T follicular helper cell (primary cell): ENCODE measurements around the gene USF2.
"Not testable (repeated sequence)": the region's sequence is repeated elsewhere in the genome, so short reads cannot be mapped to it uniquely, and the experiment has no call there.

Experiments used
- DNase-seq: peaks from one replicate; pipeline ENCODE4 v3.0.0-alpha.2; 2020; ENCODE audit warnings: low read depth

The USF2 gene

DNA sequence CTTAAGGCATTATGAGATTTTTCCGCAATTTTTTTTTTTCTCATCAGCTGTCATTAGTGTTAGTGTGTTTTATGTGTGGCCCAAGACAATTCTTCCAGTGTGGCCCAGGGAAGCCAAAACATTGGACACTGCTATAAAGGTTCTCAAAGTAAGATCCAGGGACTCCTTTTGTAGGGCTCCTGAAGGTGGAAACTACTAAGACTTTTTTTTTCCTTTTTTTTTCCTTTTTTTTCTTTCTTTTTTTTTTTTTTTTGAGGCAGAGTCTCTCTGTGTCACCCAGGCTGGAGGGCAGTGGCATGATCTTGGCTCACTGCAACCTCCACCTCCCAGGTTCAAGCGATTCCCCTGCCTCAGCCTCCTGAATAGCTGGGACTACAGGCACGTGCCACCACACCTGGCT, 16.7 kb downstream of the USF2 start:
- not testable (repeated sequence) for DNase-seq

DNA sequence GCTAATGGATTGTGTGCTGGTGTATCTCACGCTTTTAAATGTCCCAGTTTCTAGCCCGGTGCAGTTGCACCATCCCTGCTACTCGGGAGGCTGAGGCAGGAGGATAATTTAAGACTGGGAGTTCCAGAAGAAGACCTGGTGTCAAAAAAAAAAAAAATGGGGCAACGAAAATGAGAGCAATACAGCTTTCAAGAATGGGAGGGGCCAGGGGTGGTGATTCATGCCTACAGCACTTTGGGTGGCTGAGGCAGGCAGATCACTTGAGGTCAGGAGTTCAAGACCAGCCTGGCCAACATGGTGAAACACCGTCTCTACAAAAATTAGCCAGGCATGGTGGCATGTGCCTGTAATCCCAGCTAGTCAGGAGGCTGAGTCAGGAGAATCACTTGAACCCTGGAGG, 17.3 kb downstream of the USF2 start:
- not testable (repeated sequence) for DNase-seq

DNA sequence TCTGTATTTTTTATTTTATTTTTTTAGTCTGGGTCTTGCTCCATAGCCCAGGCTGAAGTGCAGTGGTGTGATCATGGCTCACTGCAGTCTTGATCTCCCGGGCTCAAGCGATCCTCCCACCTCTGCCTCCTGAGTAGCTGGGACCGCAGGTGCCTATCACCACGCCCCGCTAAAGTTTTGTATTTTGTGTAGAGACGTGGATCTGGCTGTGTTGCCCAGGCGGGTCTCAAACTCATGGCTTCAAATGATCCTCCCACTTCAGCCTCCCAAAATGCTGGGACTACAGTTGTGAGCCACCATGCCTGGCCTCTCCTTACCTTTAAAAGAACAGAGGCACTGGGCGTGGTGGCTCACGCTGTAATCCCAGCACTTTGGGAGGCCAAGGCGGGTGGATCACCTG, 19.0 kb downstream of the USF2 start:
- no peak for DNase-seq

DNA sequence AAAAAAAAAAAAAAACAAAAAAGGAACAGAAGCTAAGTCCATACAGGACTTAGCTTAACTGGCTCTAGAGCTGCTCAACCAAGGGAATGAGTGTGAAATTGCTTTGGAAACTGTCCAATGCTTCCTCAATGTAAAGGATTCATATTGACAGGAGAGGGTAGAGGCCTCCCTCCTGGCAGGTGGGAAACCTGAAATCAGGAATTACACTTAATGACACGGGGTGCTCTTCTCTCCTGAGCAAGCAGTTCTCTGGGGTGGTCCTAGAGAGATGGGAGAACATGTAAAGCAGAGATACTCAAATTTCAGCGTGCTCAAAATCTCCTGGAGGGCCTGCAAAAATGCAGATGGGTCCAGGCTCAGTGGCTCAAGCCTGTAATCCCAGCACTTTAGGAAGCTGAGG, 19.6 kb downstream of the USF2 start:
- DNase-seq, result no peak

DNA sequence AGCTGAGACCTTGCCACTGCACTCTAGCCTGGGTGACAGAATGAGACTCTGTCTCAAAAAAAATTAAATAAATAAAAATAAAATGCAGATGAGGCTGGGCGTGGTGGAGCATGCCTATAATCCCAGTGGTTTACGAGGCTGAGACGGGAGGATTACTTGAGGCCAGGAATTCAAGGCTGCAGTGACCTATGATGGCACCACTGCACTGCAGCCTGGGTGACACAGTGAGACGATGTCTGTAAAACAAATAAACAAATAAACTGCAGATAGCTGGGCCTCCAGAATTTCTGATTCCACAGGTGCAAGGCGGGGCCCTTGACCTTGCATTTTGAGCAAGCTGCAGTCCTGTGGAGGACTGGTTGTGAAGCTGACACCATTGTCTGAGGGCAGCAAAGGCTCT, 20.1 kb downstream of the USF2 start:
- no peak for DNase-seq

DNA sequence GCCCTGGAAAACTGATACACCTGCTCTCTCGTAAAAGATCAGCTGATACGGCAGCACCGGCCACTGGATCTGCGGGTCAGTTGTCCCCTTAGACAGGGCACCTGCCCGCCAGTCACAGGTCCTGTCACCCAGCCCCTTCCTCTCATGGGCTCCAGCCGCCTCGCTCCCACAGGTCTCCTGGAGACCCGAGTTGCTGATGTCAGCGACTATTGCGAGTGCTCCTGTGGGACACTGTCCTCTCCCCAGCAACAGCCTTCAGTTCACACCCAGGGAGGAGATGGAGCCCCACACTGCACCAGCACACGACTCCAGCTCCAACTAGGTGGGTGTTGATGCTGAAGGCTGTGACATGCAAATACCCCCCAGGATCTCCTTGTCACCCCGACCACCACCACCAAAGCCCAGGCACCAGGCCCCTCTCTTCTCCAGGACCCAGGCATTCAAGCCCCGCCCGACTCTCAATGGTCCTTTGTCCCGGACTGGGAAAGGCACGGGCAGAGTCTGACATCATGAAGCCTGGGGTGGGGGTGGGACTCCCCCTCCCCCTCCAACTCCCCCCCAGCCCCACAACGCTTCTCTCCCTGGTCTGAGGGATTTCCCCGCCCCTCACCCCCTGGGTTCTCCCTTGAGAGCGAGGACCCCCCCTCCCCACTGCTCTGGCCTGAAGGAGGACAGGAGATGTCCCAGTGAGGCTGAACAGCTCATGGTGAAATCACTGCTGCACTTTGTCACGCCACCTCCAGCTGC, 21.8 kb downstream of the USF2 start:
- no peak for DNase-seq

DNA sequence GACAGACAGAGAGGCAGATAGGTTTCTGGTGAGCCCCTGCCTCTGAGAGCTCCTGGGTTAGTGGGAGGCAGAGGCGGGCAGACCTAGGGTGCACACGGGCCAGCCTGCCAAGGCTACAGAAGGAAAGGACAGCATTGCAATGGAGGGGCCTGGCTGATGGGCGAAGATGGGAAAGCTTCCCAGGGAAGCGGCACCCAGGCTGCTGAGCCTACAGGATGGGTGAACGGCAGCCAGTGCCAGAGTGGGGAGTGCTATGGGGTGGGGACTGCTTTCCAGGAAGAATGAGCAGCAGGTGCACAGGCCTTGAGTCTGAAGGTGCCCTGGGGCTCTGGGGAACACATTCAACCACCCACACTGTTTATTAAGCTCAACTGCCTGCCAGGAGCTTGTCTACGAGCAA, 22.5 kb downstream of the USF2 start:
- DNase-seq, result no peak

DNA sequence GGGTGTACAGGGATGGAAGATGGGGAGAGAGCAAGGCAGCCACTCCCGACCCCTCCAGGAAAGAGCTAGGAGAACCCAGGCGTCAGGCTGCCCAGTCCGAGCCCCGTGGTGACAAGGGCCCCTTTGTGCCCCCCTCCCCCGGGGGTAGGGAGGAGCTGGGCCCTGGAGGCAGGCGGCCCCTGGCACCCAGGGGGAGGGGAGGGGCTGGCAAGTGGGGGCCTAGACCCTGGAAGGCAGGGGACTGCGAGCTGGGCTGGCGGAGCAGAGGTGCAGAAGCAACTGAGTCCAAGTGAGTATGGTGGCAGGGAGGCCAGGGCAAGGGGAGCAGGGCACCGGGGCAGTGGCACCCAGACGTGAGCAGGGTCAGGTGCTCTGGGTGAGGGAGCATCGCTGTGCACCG, 23.2 kb downstream of the USF2 start, which contains the start of gene MAG:
TSS of gene MAG (plus strand) at position 246 of the 400 bp plus-strand sequence. CDS start 3,248 bp downstream, outside the sequence.
- DNase-seq, result no peak

DNA sequence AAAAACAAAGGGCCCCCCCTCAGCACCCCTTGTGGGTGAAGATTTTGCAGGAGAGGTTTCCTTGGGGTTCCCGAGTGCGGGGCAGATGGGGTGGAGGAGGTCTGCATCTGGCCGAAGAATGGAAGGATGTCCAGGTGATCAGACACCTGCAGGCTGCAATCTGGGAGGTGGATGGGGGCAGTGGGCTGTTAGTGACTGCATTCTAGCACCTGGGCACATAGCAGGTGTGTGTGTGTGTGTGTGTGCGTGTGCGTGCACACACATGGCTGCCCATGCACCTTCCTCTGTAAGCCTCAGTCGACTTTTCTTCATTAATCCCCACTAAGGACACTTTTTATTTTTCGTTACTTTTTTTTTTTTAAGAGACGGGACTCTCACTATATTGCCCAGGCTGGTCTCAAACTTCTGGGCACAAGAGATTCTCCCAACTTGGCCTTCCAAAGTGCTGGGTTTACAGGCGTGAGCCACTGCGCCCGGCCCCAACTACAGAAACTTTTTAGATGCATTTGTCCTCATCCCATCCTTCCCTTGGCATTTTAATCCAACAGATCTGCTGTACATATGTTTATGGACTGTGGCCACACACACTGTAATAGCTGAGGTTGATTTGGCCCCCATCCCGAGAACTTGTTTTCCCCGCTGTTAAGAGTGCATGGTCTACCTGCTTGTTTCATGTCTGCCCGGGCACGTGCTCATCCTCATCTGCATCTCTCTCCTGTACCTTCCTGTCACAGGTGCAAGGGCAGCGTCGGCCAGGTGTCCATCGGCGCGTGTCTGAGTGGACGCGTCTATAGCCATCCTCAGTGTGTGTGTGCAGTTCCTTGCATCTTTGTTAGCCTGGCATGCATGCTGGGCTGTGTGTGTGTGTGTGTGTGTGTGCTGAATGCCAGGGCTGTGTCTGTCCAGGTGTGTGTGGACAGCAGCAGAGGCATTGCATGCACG, 23.9 kb downstream of the USF2 start:
- DNase-seq, result no peak

DNA sequence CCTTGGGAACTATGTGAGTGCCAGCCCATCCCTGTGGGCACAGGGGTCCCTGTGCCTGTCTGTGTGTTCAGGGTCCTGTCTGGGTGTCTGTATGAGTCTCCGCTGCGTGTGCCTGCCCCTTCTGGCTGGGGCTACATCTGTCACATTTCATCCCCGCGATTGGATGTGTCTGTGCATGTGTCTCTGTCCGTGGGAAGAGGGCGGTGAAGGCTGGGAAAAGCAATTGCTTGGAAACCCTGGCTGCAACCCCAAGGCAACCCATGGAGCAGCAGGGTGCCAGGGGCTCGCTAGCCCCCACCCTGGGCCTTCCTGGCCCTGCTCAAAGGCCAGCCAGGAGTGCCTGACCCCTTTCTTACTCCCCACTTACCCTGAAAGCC, 24.6 kb downstream of the USF2 start:
- DNase-seq, result no peak

DNA sequence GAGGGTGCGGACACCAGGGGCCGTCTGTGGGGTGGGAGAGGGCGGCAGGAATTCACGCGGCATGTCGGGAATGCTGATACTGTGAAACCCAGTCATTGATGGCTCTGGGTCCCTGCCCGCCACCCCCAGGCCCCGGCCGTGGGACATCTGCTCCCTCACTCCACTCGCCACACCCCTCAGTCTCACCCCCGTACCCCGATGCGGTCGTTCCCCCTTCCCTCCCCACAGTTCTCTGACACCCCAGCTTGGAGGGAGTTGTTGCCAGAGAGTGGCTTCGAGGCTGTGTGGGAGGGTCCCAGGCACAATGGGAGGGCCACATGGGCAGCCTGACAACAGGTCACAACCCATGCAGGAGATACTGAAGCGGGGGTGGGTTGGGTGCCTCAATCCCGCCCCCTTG, 25.0 kb downstream of the USF2 start:
- no peak for DNase-seq

DNA sequence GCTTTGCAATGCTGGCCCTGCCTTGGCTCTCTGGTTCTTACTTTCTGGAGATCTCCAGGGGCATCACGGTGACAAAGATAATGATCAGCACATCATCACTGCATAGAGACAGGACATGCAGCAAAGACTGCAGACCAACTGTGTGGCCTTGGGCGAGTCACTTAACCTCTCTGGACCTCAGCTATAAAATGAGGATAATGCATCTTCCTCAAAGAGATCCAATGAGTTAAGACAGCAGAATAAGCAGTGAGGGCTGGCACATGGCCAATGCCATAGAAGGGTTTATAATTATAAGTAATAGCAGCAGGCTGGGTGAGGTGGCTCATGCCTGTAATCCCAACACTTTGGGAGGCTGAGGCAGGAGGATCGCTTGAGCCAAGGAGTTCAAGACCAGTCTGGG, 25.6 kb downstream of the USF2 start:
- no peak for DNase-seq

DNA sequence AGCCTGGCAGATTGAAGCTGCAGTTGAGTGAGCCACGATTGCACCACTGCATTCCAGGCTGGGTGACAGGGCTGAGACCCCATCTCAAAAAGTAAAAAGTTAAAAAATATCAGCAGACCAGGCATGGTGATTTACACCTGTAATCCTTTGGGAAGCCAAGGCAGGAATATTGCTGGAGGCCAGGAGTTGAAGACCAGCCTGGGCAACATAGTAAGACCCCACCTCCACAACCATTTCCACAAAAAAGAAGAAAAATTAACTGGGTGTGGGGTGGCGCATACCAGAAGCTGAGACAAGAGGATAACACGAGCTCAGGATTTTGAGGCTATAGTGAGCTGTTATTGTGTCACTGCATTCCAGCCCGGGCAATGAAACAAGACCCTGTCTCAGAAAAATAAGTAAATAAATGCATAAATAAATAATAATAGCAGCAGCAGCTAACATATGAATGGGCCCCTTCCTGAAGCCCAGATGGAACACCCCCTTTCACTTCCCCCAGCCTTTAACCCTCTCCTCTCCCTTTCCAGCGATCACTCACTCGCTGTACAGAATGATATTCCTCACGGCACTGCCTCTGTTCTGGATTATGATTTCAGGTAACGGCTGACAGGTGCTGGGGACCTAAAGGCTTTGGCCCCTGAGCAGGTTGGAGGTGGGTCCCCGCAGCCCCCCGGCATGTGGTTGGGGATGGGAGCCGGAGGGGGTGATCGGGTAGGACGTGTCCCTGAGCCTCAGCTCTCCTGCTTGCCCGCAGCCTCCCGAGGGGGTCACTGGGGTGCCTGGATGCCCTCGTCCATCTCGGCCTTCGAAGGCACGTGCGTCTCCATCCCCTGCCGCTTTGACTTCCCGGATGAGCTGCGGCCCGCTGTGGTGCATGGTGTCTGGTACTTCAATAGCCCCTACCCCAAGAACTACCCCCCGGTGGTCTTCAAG, 26.4 kb downstream of the USF2 start:
- no peak for DNase-seq

DNA sequence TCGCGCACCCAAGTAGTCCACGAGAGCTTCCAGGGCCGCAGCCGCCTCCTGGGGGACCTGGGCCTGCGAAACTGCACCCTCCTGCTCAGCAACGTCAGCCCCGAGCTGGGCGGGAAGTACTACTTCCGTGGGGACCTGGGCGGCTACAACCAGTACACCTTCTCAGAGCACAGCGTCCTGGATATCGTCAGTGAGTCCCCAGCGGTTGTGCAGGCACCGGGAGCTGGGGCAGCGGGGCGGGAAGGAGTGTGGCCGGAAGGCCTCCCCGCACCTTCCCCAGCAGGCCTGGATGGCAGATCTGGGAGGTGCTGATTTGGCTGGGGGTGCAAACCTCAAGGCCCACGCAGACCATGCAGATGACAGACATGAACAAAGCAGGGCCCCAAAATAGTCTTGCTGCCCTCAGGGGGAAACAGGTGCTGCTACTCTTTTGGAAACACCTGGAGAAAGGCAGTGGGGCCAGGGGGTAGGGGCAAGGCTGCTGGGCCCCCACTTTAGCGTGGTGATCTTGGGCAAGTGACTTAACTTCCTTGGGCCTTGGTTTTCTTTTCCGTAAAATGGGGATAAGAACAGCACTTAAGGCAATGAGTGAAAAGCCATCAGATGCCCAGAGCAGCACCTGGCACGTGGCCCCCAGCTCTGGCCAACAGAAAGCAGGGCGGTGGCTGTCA, 27.2 kb downstream of the USF2 start:
- DNase-seq, result no peak

DNA sequence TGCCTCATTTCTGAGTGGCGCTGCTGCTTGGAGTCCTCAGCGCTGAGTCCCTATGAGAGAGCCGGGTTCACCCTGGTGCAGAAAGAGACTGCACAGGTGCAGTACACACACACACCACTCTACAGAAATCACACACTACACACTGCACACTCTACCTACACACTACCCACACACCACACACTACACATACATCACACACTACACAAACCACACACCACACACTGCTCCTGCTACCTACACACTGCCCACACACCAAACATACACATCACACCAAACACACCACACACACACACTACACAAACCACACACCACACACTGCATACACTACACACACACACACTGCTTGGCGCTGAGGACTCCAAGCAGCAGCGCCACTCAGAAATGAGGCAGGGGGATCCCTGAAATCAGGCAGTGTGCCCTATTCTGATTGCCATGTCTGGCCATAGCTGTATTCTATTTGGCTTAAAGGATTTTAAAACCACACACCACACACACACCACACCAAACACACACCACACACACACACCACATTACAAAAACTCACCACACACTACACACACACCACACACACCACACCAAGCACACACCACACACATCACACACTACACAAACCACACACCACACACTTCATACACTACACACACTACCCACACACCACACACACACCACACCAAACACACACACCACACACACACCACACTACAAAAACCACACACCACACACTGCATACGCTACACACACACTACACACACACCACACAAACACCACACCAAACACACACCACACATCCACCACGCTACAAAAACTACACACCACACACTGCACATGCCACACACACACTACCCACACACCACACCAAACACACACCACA, 28.1 kb downstream of the USF2 start:
- no peak for DNase-seq

DNA sequence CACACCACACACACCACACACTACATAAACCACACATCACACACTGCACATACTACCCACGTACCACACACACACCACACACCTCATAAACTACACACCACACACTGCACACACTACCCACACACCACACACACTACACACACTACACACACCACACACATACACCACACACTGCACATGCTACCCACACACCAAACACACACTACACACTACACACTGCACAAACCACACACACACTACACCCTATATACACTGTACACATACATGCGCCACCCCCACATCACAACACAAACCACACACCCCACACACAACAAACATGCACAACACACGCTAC, 28.7 kb downstream of the USF2 start:
- DNase-seq, result no peak

DNA sequence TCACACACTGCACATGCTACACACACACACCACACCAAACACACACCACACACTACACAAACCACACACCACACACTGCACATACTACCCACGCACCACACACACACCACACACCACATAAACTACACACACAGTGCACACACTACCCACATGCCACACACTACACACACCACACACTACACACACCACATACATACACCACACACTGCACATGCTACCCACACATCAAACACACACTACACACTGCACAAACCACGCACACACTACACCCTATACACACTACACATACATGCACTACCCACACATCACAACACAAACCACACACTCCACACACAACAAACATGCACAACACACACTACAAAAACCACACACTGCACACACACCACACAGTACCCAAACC, 29.2 kb downstream of the USF2 start:
- no peak for DNase-seq

DNA sequence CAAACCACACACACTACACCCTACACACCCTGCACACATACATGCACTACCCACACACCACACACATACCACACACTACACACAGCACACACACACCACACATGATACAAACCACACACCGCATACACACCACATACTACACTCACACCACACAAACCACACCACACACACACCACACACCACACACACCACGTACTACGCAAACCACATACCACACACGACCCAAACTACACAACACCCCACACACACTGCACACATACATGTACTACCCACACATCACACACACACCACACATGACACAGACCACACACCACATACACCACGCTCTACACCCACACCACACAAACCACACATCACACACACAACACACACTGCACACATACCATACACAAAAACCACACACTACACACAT, 29.8 kb downstream of the USF2 start:
- no peak for DNase-seq

DNA sequence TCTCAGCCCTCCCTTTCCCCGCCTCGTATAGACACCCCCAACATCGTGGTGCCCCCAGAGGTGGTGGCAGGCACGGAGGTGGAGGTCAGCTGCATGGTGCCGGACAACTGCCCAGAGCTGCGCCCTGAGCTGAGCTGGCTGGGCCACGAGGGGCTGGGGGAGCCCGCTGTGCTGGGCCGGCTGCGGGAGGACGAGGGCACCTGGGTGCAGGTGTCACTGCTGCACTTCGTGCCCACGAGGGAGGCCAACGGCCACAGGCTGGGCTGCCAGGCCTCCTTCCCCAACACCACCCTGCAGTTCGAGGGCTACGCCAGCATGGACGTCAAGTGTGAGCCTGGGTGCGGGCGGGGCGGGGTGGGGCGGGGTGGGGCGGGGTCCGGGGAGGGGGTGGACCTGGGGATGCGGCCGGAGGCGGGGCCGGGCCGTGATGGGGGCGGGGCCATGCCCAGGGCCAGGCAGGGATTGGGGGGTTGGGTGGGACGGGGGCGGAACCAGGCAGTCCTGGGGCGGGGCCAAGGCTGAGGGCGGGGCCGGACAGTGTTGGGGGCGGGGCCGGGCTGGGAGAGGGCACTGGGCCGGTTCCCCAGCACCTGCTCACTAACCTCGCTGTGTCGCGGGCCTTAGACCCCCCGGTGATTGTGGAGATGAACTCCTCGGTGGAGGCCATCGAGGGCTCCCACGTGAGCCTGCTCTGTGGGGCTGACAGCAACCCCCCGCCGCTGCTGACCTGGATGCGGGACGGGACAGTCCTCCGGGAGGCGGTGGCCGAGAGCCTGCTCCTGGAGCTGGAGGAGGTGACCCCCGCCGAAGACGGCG, 31.0 kb downstream of the USF2 start:
- DNase-seq, result no peak

DNA sequence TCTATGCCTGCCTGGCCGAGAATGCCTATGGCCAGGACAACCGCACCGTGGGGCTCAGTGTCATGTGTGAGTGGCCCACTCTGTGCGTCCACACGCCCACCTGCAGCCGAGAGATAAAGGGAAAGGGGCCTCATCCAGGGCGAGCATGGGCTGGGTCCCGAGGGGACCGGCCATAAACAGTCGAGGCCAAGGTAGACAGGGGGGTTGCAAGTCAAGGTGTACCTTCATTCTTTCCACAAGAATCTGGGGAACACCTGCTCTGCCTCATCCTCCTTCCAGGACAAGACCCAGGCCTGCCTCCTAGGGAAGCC, 31.5 kb downstream of the USF2 start:
- DNase-seq, result no peak
